Stimulated activated CD4-positive, alpha-beta T cell treated with anti-CD3 and anti-CD28 coated beads, Interleukin-4, amount 100 ng/mL, for 1 hour (primary cell): ENCODE results near the gene NCAPD3.
"Not testable (repeated sequence)": the region's sequence is repeated elsewhere in the genome, so short reads cannot be mapped to it uniquely, and the experiment has no call there.

Source experiments
- DNase-seq: peaks from one replicate; pipeline ENCODE4 v3.0.0-alpha.2; 2020

Gene NCAPD3

GRCh38 chr11:134126217-134126822 lies 97.4 kb downstream of the NCAPD3 start:
- no peak for DNase-seq

GRCh38 chr11:134125507-134125906 lies 98.3 kb downstream of the NCAPD3 start:
- DNase-seq, result no peak

GRCh38 chr11:134124660-134125451 lies 98.9 kb downstream of the NCAPD3 start:
- no peak for DNase-seq

GRCh38 chr11:134120921-134121526 lies 102.7 kb downstream of the NCAPD3 start:
- DNase-seq, result no peak

GRCh38 chr11:134120143-134120850 lies 103.5 kb downstream of the NCAPD3 start:
- DNase-seq, result no peak

- no peak for DNase-seq
Measured at GRCh38 chr11:134119094-134119493, 104.7 kb downstream of the NCAPD3 start.

- DNase-seq, result no peak
Measured at GRCh38 chr11:134118006-134118405, 105.8 kb downstream of the NCAPD3 start.

- DNase-seq, result no peak
Measured at GRCh38 chr11:134116210-134116609, 107.6 kb downstream of the NCAPD3 start.

GRCh38 chr11:134113787-134114186 lies 110.0 kb downstream of the NCAPD3 start:
- DNase-seq, result not testable (repeated sequence)

- no peak for DNase-seq
Measured at GRCh38 chr11:134110252-134110815, 113.4 kb downstream of the NCAPD3 start.
